RWPE1 (cell line): ENCODE results near the gene BLVRB.
"Not testable (repeated sequence)": the region's sequence is repeated elsewhere in the genome, so short reads cannot be mapped to it uniquely, and the experiment has no call there.

Source experiments
- CTCF ChIA-PET: fragments of 350-600 bp; sonication (Branson Sonifier 250); formaldehyde crosslinking; extraction: SDS; loops from one replicate; lab custom pipeline; 2021; lab: Yijun Ruan, JAX
- POLR2A ChIA-PET: fragments of 400-600 bp; formaldehyde crosslinking; extraction: SDS; loops from one replicate; lab custom pipeline; 2020; ENCODE audit warnings: antibody characterized with exemption; ENCODE audit not compliant: low non-redundant PET; lab: Yijun Ruan, JAX
- DNase-seq: peaks from one replicate; pipeline ENCODE4 v3.0.0; 2012; ENCODE audit warnings: low spot score
- H3K27ac ChIP-seq: fragments of 450-650 bp; 2 replicates; pipeline ENCODE4 v1.5.1; 2017
- CTCF ChIP-seq: fragments of 450-650 bp; conservative IDR thresholded peaks from 2 replicates; pipeline ENCODE4 v1.5.1; 2017; ENCODE audit warnings: low read depth, mild to moderate bottlenecking

The BLVRB gene

GRCh38 chr19:40493778-40494177, 28.2 kb upstream of the BLVRB start:
- no peak overlapping the region for H3K27ac ChIP-seq
- no peak for DNase-seq
- POLR2A ChIA-PET: no interaction called here
- CTCF ChIA-PET: no interaction called here
- no peak for TF ChIP-seq CTCF

GRCh38 chr19:40492274-40492673, 26.7 kb upstream of the BLVRB start:
- ChIA-PET CTCF (interaction anchor here (0.7 kb wide), 1 partner anchor 97 kb away, joined by 3 read pairs; no protein-coding TSS in a partner anchor), POLR2A (no interaction called here)
- no peak overlapping the region for H3K27ac ChIP-seq
- no peak for TF ChIP-seq CTCF
- no peak for DNase-seq

- no peak overlapping the region for H3K27ac ChIP-seq
- no peak for TF ChIP-seq CTCF
- no peak for DNase-seq
- ChIA-PET CTCF (interaction anchor here (0.6 to 0.7 kb wide), 2 partner anchors 51 to 212 kb away, joined by 3 read pairs; no protein-coding TSS in a partner anchor), POLR2A (no interaction called here)
These were observed 24.3 kb upstream of the BLVRB start for GRCh38 chr19:40489882-40490230.

GRCh38 chr19:40486017-40486416, 20.5 kb upstream of the BLVRB start:
- no peak for DNase-seq
- ChIA-PET CTCF (no interaction called here), POLR2A (no interaction called here)
- TF ChIP-seq CTCF: no peak
- H3K27ac ChIP-seq: no peak overlapping the region

GRCh38 chr19:40475878-40476644, 10.5 kb upstream of the BLVRB start:
- CTCF ChIA-PET, POLR2A ChIA-PET, H3K27ac ChIP-seq, DNase-seq: not testable (repeated sequence)

- TF ChIP-seq CTCF: no peak
- ChIA-PET CTCF (no interaction called here), POLR2A (no interaction called here)
- H3K27ac ChIP-seq: no peak overlapping the region
- no peak for DNase-seq
These were observed 9.2 kb upstream of the BLVRB start for GRCh38 chr19:40474737-40475136.

- CTCF ChIA-PET: no interaction called here
- POLR2A ChIA-PET: no interaction called here
These were observed 7.0 kb upstream of the BLVRB start for GRCh38 chr19:40472516-40472915.

More at GRCh38 chr19:40472516-40472915, 7.0 kb upstream of the BLVRB start:
- no peak for TF ChIP-seq CTCF
- no peak for DNase-seq
- H3K27ac ChIP-seq: no peak overlapping the region
